ENCODE measurements around the gene LMX1B.
"Not testable (repeated sequence)": the region's sequence is repeated elsewhere in the genome, so short reads cannot be mapped to it uniquely, and the experiment has no call there.

LMX1B gene

GRCh38 chr9:126613651-126614050, at the start of gene LMX1B:
Gene LMX1B (plus strand): TSS chr9:126613928. CDS start chr9:126614450, 522 bp downstream.
- Mint-ChIP-seq H3K4me1 (peaks cover 22% of the 10 kb centered on the region), H3K4me3 (peak within 1 kb of the TSS; percentile 77), H3K9me3 (no peaks in the 10 kb centered on the region), H3K27ac (peak within 1 kb of the TSS; percentile 72), H3K36me3 (no peaks in the 10 kb centered on the region), H3K27me3 (peaks cover 22% of the 10 kb centered on the region)
- no peak for ATAC-seq (ENCODE audit: low read depth)
- DNase-seq (ENCODE audit: low spot score in 2 of 2) = no peak

GRCh38 chr9:126564128-126564527, 49.6 kb upstream of the LMX1B start:
- no peaks in the 10 kb centered on the region for H3K9me3 Mint-ChIP-seq
- H3K36me3 Mint-ChIP-seq = no peaks in the 10 kb centered on the region
- no peak overlapping the region for H3K4me3 Mint-ChIP-seq
- no peaks in the 10 kb centered on the region for H3K4me1 Mint-ChIP-seq
- no peak overlapping the region for H3K27ac Mint-ChIP-seq
- H3K27me3 Mint-ChIP-seq = peaks cover 17% of the 10 kb centered on the region
- DNase-seq (ENCODE audit: low spot score in 2 of 2) (no peak), ATAC-seq (ENCODE audit: low read depth) (no peak)

- H3K4me1 Mint-ChIP-seq = no peaks in the 10 kb centered on the region
- H3K36me3 Mint-ChIP-seq = no peaks in the 10 kb centered on the region
- no peak overlapping the region for H3K27ac Mint-ChIP-seq
- no peaks in the 10 kb centered on the region for H3K9me3 Mint-ChIP-seq
- no peak for ATAC-seq (ENCODE audit: low read depth)
- H3K27me3 Mint-ChIP-seq = peaks cover 15% of the 10 kb centered on the region
- no peak for DNase-seq (ENCODE audit: low spot score in 2 of 2)
- H3K4me3 Mint-ChIP-seq = no peak overlapping the region
Observed at GRCh38 chr9:126564716-126565115, 49.0 kb upstream of the LMX1B start.

- H3K27me3 Mint-ChIP-seq = peaks cover 15% of the 10 kb centered on the region
- no peak for ATAC-seq (ENCODE audit: low read depth)
- H3K4me3 Mint-ChIP-seq = no peak overlapping the region
Observed at GRCh38 chr9:126565336-126566128, 48.2 kb upstream of the LMX1B start.

GRCh38 chr9:126569036-126569435, 44.7 kb upstream of the LMX1B start:
- no peaks in the 10 kb centered on the region for H3K9me3 Mint-ChIP-seq
- no peaks in the 10 kb centered on the region for H3K4me1 Mint-ChIP-seq
- no peak overlapping the region for H3K4me3 Mint-ChIP-seq
- DNase-seq (ENCODE audit: low spot score in 2 of 2) = no peak
- H3K27me3 Mint-ChIP-seq = peaks cover 11% of the 10 kb centered on the region
- H3K27ac Mint-ChIP-seq = no peak overlapping the region
- ATAC-seq (ENCODE audit: low read depth) = no peak
- no peaks in the 10 kb centered on the region for H3K36me3 Mint-ChIP-seq

More at GRCh38 chr9:126565336-126566128, 48.2 kb upstream of the LMX1B start:
- no peaks in the 10 kb centered on the region for H3K36me3 Mint-ChIP-seq
- H3K4me1 Mint-ChIP-seq = no peaks in the 10 kb centered on the region
- DNase-seq (ENCODE audit: low spot score in 2 of 2) = no peak
- H3K9me3 Mint-ChIP-seq = no peaks in the 10 kb centered on the region
- no peak overlapping the region for H3K27ac Mint-ChIP-seq

- Mint-ChIP-seq H3K27ac (no peak overlapping the region), H3K4me1 (no peaks in the 10 kb centered on the region), H3K9me3 (no peaks in the 10 kb centered on the region), H3K27me3 (peaks cover 14% of the 10 kb centered on the region), H3K4me3 (no peak overlapping the region), H3K36me3 (no peaks in the 10 kb centered on the region)
- ATAC-seq (ENCODE audit: low read depth) (no peak), DNase-seq (ENCODE audit: low spot score in 2 of 2) (no peak)
Observed at GRCh38 chr9:126578029-126578428, 35.7 kb upstream of the LMX1B start.

- H3K4me3 Mint-ChIP-seq; H3K27ac Mint-ChIP-seq; ATAC-seq (ENCODE audit: low read depth); H3K36me3 Mint-ChIP-seq; H3K4me1 Mint-ChIP-seq; H3K9me3 Mint-ChIP-seq; DNase-seq (ENCODE audit: low spot score in 2 of 2): not testable (repeated sequence)
- H3K27me3 Mint-ChIP-seq = peaks cover 20% of the 10 kb centered on the region
Observed at GRCh38 chr9:126580319-126580718, 33.4 kb upstream of the LMX1B start.

GRCh38 chr9:126581893-126582292, 31.8 kb upstream of the LMX1B start:
- H3K4me3 Mint-ChIP-seq = no peak overlapping the region
- H3K9me3 Mint-ChIP-seq = no peaks in the 10 kb centered on the region
- DNase-seq (ENCODE audit: low spot score in 2 of 2) (no peak), ATAC-seq (ENCODE audit: low read depth) (no peak)
- H3K4me1 Mint-ChIP-seq = no peaks in the 10 kb centered on the region
- H3K27ac Mint-ChIP-seq = no peak overlapping the region
- no peaks in the 10 kb centered on the region for H3K36me3 Mint-ChIP-seq
- H3K27me3 Mint-ChIP-seq = peaks cover 28% of the 10 kb centered on the region

GRCh38 chr9:126582427-126582826, 31.3 kb upstream of the LMX1B start:
- Mint-ChIP-seq H3K4me3 (no peak overlapping the region), H3K27me3 (peaks cover 27% of the 10 kb centered on the region), H3K36me3 (no peaks in the 10 kb centered on the region), H3K27ac (no peak overlapping the region), H3K9me3 (no peaks in the 10 kb centered on the region), H3K4me1 (no peaks in the 10 kb centered on the region)
- ATAC-seq (ENCODE audit: low read depth) = no peak
- DNase-seq (ENCODE audit: low spot score in 2 of 2) = no peak

GRCh38 chr9:126583144-126583760, 30.5 kb upstream of the LMX1B start:
- H3K4me3 Mint-ChIP-seq = no peak overlapping the region
- peaks cover 27% of the 10 kb centered on the region for H3K27me3 Mint-ChIP-seq
- DNase-seq (ENCODE audit: low spot score in 2 of 2) (no peak), ATAC-seq (ENCODE audit: low read depth) (no peak)
- no peaks in the 10 kb centered on the region for H3K4me1 Mint-ChIP-seq
- H3K36me3 Mint-ChIP-seq = no peaks in the 10 kb centered on the region
- no peaks in the 10 kb centered on the region for H3K9me3 Mint-ChIP-seq
- H3K27ac Mint-ChIP-seq = no peak overlapping the region

- ATAC-seq (ENCODE audit: low read depth) = no peak
- Mint-ChIP-seq H3K9me3 (no peaks in the 10 kb centered on the region), H3K36me3 (no peaks in the 10 kb centered on the region), H3K27ac (no peak overlapping the region), H3K27me3 (peaks cover 25% of the 10 kb centered on the region), H3K4me1 (no peaks in the 10 kb centered on the region), H3K4me3 (no peak overlapping the region)
- DNase-seq (ENCODE audit: low spot score in 2 of 2) = no peak
Observed at GRCh38 chr9:126584611-126585010, 29.1 kb upstream of the LMX1B start.

- Mint-ChIP-seq H3K36me3 (no peaks in the 10 kb centered on the region), H3K27ac (no peak overlapping the region), H3K4me1 (no peaks in the 10 kb centered on the region), H3K4me3 (no peak overlapping the region), H3K9me3 (no peaks in the 10 kb centered on the region), H3K27me3 (peaks cover 25% of the 10 kb centered on the region)
- DNase-seq (ENCODE audit: low spot score in 2 of 2) (no peak), ATAC-seq (ENCODE audit: low read depth) (no peak)
Observed at GRCh38 chr9:126586236-126586635, 27.5 kb upstream of the LMX1B start.

GRCh38 chr9:126587187-126588185, 26.2 kb upstream of the LMX1B start:
- DNase-seq (ENCODE audit: low spot score in 2 of 2) (no peak), ATAC-seq (ENCODE audit: low read depth) (no peak)
- no peaks in the 10 kb centered on the region for H3K9me3 Mint-ChIP-seq
- H3K36me3 Mint-ChIP-seq = no peaks in the 10 kb centered on the region
- H3K27ac Mint-ChIP-seq = no peak overlapping the region
- no peaks in the 10 kb centered on the region for H3K4me1 Mint-ChIP-seq
- H3K27me3 Mint-ChIP-seq = peaks cover 26% of the 10 kb centered on the region
- H3K4me3 Mint-ChIP-seq = no peak overlapping the region

Data from memory B cell (primary cell).